BLaER1 treated with 17β-estradiol and CSF1 and Interleukin-3, amounts not matched to agents 10 nM and 100 nM (cell line): Measurements from ENCODE around the gene RPL7A.
"Not testable (repeated sequence)": the region's sequence is repeated elsewhere in the genome, so short reads cannot be mapped to it uniquely, and the experiment has no call there.

Source experiments
- H3K27ac ChIP-seq, 11 experiments: shearing (Covaris generic); formaldehyde crosslinking; 2 replicates each; pipeline ENCODE4 v1.8.1; 2022
- H3K27me3 ChIP-seq, 11 experiments: shearing (Covaris generic); formaldehyde crosslinking; 2 replicates each; pipeline ENCODE4 v1.8.1; 2022
- H3K36me3 ChIP-seq, 11 experiments: shearing (Covaris generic); formaldehyde crosslinking; 2 replicates each; pipeline ENCODE4 v1.8.1; 2022
- H3K4me1 ChIP-seq, 10 experiments: shearing (Covaris generic); formaldehyde crosslinking; 2 replicates each; pipeline ENCODE4 v1.8.1; 2022
- H3K4me2 ChIP-seq, 11 experiments: shearing (Covaris generic); formaldehyde crosslinking; 2 replicates each; pipeline ENCODE4 v1.8.1; 2022
- H3K4me3 ChIP-seq, 10 experiments: shearing (Covaris generic); formaldehyde crosslinking; 2 replicates each; pipeline ENCODE4 v1.8.1; 2022
- H3K9ac ChIP-seq, 11 experiments: shearing (Covaris generic); formaldehyde crosslinking; 2 replicates each; pipeline ENCODE4 v1.8.1; 2022
- H3K9me3 ChIP-seq, 11 experiments: shearing (Covaris generic); formaldehyde crosslinking; replicated peaks in 1 of 11; 2 replicates each; pipeline ENCODE4 v1.8.1; 2022
- H4K20me1 ChIP-seq, 11 experiments: shearing (Covaris generic); formaldehyde crosslinking; 2 replicates each; pipeline ENCODE4 v1.8.1; 2022
- Cebpa-rat ChIP-seq, 11 experiments: shearing (Covaris generic); IDR thresholded peaks; 2 replicates each; pipeline ENCODE4 v1.8.1; 2022

Gene RPL7A

GRCh38 chr9:133389025-133389557 lies 41.1 kb downstream of the RPL7A start:
- no peak overlapping the region for H3K9ac ChIP-seq
- no peaks in the 10 kb centered on the region for H3K4me1 ChIP-seq
- no peak overlapping the region for H3K27ac ChIP-seq
- no peak overlapping the region for H3K4me3 ChIP-seq
- no peaks in the 10 kb centered on the region; a peak in 1 of 22 replicates for H4K20me1 ChIP-seq
- TF ChIP-seq Cebpa-rat (IDR thresholded peaks at IDR 0.05): no peak
- H3K27me3 ChIP-seq: no peaks in the 10 kb centered on the region
- H3K4me2 ChIP-seq: no peak overlapping the region
- H3K9me3 ChIP-seq: peaks cover 0 to 14% (median 8%) of the 10 kb centered on the region in 11 experiments; a peak in 12 of 22 replicates
- H3K36me3 ChIP-seq: no peaks in the 10 kb centered on the region

- Histone ChIP-seq H3K4me1 (no peaks in the 10 kb centered on the region), H3K27me3 (no peaks in the 10 kb centered on the region), H3K9me3 (peaks cover 0 to 14% (median 8%) of the 10 kb centered on the region in 11 experiments; a peak in 12 of 22 replicates), H3K27ac (no peak overlapping the region), H3K9ac (no peak overlapping the region), H3K4me2 (no peak overlapping the region), H3K36me3 (no peaks in the 10 kb centered on the region), H3K4me3 (no peak overlapping the region), H4K20me1 (peaks cover 0 to 4% (median 0%) of the 10 kb centered on the region in 11 experiments; a peak in 1 of 22 replicates)
- TF ChIP-seq Cebpa-rat (IDR thresholded peaks at IDR 0.05): no peak
These were observed 41.5 kb downstream of the RPL7A start for GRCh38 chr9:133389562-133389961.

- Histone ChIP-seq H3K9ac (no peak overlapping the region), H3K27ac (no peak overlapping the region), H4K20me1 (peaks cover 0 to 15% (median 0%) of the 10 kb centered on the region in 11 experiments; a peak in 1 of 22 replicates), H3K4me3 (no peak overlapping the region), H3K27me3 (no peaks in the 10 kb centered on the region), H3K4me2 (no peak overlapping the region), H3K9me3 (peaks cover 0 to 14% (median 8%) of the 10 kb centered on the region in 11 experiments; a peak in 12 of 22 replicates), H3K4me1 (no peaks in the 10 kb centered on the region), H3K36me3 (no peaks in the 10 kb centered on the region)
- no peak for TF ChIP-seq Cebpa-rat (IDR thresholded peaks at IDR 0.05)
These were observed 42.7 kb downstream of the RPL7A start for GRCh38 chr9:133390713-133391112.

- H3K36me3 ChIP-seq, H3K4me1 ChIP-seq, H3K4me3 ChIP-seq, H3K9ac ChIP-seq, H3K27me3 ChIP-seq, H3K4me2 ChIP-seq, H3K27ac ChIP-seq: not testable (repeated sequence)
- peaks cover 0 to 14% (median 8%) of the 10 kb centered on the region in 11 experiments; a peak in 12 of 22 replicates for H3K9me3 ChIP-seq
- peaks cover 0 to 15% (median 0%) of the 10 kb centered on the region in 11 experiments; a peak in 2 of 22 replicates for H4K20me1 ChIP-seq
These were observed 43.4 kb downstream of the RPL7A start for GRCh38 chr9:133391449-133391848.

- H3K9me3 ChIP-seq: peaks cover 0 to 14% (median 8%) of the 10 kb centered on the region in 11 experiments; a peak in 12 of 22 replicates
- not testable (repeated sequence) for H3K4me1 ChIP-seq, H3K4me3 ChIP-seq, H3K9ac ChIP-seq, H3K36me3 ChIP-seq, H3K27ac ChIP-seq, H3K4me2 ChIP-seq, H3K27me3 ChIP-seq
- peaks cover 0 to 24% (median 0%) of the 10 kb centered on the region in 11 experiments; a peak in 3 of 22 replicates for H4K20me1 ChIP-seq
These were observed 44.3 kb downstream of the RPL7A start for GRCh38 chr9:133392308-133392707.

GRCh38 chr9:133393399-133393798 lies 45.4 kb downstream of the RPL7A start:
- Histone ChIP-seq H3K9ac (no peak overlapping the region), H3K27me3 (no peaks in the 10 kb centered on the region), H3K36me3 (no peaks in the 10 kb centered on the region), H3K9me3 (peaks cover 0 to 14% (median 8%) of the 10 kb centered on the region in 11 experiments; a peak in 12 of 22 replicates), H3K27ac (no peak overlapping the region), H4K20me1 (peaks cover 0 to 34% (median 0%) of the 10 kb centered on the region in 11 experiments; a peak in 4 of 22 replicates), H3K4me1 (peaks cover 0 to 9% (median 7%) of the 10 kb centered on the region in 10 experiments; a peak in 10 of 20 replicates), H3K4me2 (no peak overlapping the region), H3K4me3 (no peak overlapping the region)
- TF ChIP-seq Cebpa-rat (IDR thresholded peaks at IDR 0.05): no peak

- Histone ChIP-seq H3K4me1 (peaks cover 0 to 9% (median 7%) of the 10 kb centered on the region in 10 experiments; a peak in 10 of 20 replicates), H3K36me3 (no peaks in the 10 kb centered on the region), H3K4me3 (no peak overlapping the region), H3K27ac (no peak overlapping the region), H3K4me2 (no peak overlapping the region), H3K9ac (no peak overlapping the region), H4K20me1 (peaks cover 0 to 48% (median 0%) of the 10 kb centered on the region in 11 experiments; a peak in 4 of 22 replicates), H3K27me3 (no peaks in the 10 kb centered on the region), H3K9me3 (peaks cover 0 to 14% (median 8%) of the 10 kb centered on the region in 11 experiments; a peak in 12 of 22 replicates)
- TF ChIP-seq Cebpa-rat (IDR thresholded peaks at IDR 0.05): no peak
These were observed 46.8 kb downstream of the RPL7A start for GRCh38 chr9:133394687-133395271.

- TF ChIP-seq Cebpa-rat (IDR thresholded peaks at IDR 0.05): no peak
- Histone ChIP-seq H3K4me3 (no peak overlapping the region), H3K9ac (no peak overlapping the region)
These were observed 48.9 kb downstream of the RPL7A start for GRCh38 chr9:133396952-133397351.

GRCh38 chr9:133397370-133397769 lies 49.4 kb downstream of the RPL7A start:
- TF ChIP-seq Cebpa-rat (IDR thresholded peaks at IDR 0.05): no peak
- Histone ChIP-seq H3K4me2 (peak overlapping the region in 4 of 11 experiments; percentile 1 to 28 (median 14); a peak in 5 of 22 replicates), H3K9me3 (no peaks in the 10 kb centered on the region), H4K20me1 (peaks cover 0 to 70% (median 4%) of the 10 kb centered on the region in 11 experiments; a peak in 8 of 22 replicates), H3K27ac (no peak overlapping the region), H3K36me3 (peaks cover 0 to 20% (median 7%) of the 10 kb centered on the region in 11 experiments; a peak in 16 of 22 replicates), H3K4me1 (peaks cover 0 to 13% (median 7%) of the 10 kb centered on the region in 10 experiments; a peak in 10 of 20 replicates), H3K27me3 (no peaks in the 10 kb centered on the region), H3K9ac (peak overlapping the region in 1 of 11 experiments; percentile 7; a peak in 2 of 22 replicates), H3K4me3 (no peak overlapping the region)

More at GRCh38 chr9:133396952-133397351, 48.9 kb downstream of the RPL7A start:
- peaks cover 0 to 17% (median 7%) of the 10 kb centered on the region in 11 experiments; a peak in 14 of 22 replicates for H3K36me3 ChIP-seq
- no peak overlapping the region for H3K27ac ChIP-seq
- peaks cover 0 to 9% (median 7%) of the 10 kb centered on the region in 10 experiments; a peak in 10 of 20 replicates for H3K4me1 ChIP-seq
- peaks cover 0 to 66% (median under 1%) of the 10 kb centered on the region in 11 experiments; a peak in 8 of 22 replicates for H4K20me1 ChIP-seq
- peaks cover 0 to 3% (median 0%) of the 10 kb centered on the region in 11 experiments; a peak in 5 of 22 replicates for H3K9me3 ChIP-seq
- no peaks in the 10 kb centered on the region for H3K27me3 ChIP-seq
- no peak overlapping the region; a peak in 1 of 22 replicates for H3K4me2 ChIP-seq
